Right lung (tissue), 5 donors: ENCODE results near the gene CBLC. TPM values are rescaled to one million over a fixed set of nuclear protein-coding genes. Genes with fewer than 3 reads are reported as not detected.

Source experiments
- DNase-seq, 2 donors: peaks; one replicate each; pipeline ENCODE4 v3.0.0-alpha.2; 2013
- polyA plus RNA-seq, 5 donors: library from polyadenylated mRNA; unstranded; fragments of 120-200 nt; gene quantifications; one replicate each; pipeline versions ENCODE4 v1.2.1 to v1.2.3, GENCODE V29; 2013; ENCODE audit warnings: inconsistent platforms in 1 of 5, low replicate concordance in 1 of 5; ENCODE audit not compliant: insufficient read length in 5 of 5, insufficient read depth in 1 of 5

CBLC gene
- polyA plus RNA-seq, 5 donors = 2.6 to 4.6 (median 4.3) TPM

GRCh38 chr19:44746616-44746945 is 31.1 kb upstream of the CBLC start:
- no peak for DNase-seq

DNA sequence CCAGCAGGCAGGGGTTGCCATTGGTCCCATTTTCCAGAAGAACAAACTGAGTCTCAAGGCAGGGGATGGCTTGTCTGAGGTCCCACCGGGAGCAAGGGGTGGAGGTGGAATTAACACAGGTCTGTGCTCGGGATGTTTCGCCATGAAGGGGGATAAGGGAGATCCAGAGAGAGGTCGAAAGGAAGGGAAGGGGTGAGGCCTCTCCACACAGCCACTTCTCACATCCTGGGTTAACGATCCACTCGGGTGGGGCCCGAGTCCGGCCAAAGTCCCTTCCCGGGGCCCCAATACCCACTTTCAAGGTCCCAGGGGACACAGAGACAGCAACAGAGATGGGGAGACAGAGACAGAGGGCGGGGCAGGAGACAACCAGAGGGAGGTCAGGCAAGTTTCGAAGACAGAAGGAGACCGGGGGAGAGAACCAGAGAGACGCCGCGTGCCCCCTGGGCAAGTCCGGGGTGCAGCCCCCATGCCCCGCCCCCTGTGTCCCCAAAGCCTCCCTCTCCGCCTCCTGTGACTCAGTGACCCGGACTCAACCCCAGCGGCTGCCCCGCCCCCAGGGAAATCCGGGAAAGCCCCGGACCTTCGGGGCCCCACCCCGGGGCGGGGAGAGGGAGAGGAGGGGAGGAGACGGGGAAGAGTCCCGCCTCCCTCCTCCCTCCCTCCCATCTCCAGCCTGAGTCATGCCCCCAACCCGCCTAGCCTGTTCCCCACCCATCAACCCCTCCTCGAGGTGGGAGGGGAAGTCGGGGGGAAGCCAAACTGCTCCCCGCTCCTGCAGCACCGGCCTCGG is 30.5 kb upstream of the CBLC start:
- peak; percentile 86 for DNase-seq

- peak; percentile 61 to 62 for DNase-seq
Measured at GRCh38 chr19:44747739-44748425, 29.8 kb upstream of the CBLC start.

- peak in 1 of 2 donors; percentile 38 for DNase-seq
Measured at GRCh38 chr19:44748426-44749254, 29.1 kb upstream of the CBLC start, which contains the start of gene BCL3. Gene BCL3, plus strand, starts transcription at chr19:44748708. Its CDS starts 83 bp downstream, at chr19:44748791.

DNA sequence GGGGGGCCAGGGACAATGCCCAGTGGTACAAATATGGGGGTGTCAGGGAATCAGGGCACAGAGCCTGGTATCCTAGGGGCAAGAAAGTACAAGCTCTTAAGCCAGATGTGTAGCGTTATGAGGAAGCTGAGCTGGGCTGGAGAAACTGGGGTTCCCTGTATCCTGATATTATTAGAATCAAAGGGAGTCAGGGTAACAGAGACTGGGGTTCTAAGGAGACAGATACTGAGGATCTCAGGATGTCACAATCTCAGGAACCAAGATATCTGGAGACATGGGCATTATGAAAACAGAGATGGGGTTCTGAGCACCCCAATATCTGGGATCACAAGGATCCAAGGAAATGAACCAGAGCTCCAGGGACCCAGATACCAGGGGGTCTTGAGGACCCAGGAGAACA is 28.4 kb upstream of the CBLC start:
- no peak for DNase-seq

- DNase-seq = no peak
Measured at GRCh38 chr19:44749994-44750393, 27.7 kb upstream of the CBLC start.

DNA sequence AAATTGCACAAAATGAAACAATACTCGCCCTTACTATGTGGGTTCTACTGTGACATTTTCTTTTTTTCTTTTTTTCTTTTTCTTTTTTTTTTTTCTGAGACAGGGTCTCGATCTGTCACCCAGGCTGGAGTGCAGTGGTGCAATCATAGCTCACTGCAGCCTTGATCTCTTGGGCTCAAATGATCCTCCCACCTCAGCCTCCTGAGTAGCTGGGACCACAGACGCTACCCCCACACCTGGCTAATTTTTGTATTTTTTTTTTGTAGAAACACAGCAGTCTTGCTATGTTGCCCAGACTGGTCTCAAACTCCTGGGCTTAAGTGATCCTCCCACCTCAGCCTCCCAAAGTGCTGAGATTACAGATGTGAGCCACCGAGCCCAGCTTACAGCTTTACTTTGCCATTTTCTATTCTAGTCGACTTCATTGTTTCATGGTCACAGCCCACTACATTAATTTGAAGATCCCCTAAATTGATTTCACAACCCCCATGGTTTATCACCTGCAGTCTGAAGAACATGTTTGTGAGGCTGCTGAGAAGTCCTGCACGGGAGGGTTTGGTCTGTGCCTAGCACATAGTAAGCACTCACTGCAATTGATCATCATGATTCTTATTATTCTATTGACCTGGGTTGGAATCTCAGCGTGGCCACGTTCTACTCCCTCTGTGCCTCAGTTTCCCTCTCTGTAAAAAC is 25.4 kb upstream of the CBLC start:
- no peak for DNase-seq

- peak; percentile 85 to 86 for DNase-seq
Measured at GRCh38 chr19:44752816-44753625, 24.7 kb upstream of the CBLC start.

- no peak for DNase-seq
Measured at GRCh38 chr19:44753626-44753931, 24.1 kb upstream of the CBLC start.

DNA sequence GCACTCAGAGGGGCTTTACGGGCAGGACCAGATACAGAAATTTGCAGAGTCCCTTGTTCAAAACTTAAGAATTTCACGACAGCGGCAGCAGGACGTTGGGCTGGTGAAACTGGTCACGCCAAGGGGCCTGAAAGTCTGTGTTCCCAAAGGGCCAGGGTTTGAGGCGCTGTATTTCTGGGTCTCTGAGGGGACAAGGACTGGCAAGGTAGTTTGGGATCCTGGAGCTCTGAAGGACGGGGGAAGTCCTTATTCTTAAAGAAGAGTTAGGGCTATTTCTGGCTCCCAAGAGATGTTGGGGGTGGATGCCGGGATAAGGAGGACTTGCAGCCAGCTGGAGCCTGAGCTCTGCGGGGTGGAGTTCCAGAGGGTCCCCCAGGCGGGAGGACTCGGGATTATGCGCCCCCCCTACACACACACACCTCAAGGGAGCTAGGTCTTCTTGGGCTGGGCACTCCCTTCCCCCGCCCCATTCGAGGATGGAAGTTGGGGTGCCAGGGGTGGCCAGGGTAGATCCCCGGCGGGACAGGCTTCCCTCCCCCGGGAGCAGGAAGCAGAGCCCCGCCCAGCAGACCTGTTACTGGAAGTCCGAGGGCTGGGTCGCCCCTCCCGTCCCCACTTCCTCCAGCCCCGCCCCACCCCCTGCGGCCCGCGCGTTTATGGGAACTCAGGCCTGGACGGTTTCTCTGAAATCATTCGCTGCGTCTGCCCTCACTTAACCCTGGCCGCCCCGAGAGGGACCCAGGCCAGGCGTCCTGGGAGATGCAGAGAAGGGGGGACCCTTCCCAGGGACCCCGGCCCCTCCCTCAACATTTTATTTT is 23.5 kb upstream of the CBLC start:
- no peak for DNase-seq

- no peak for DNase-seq
Measured at GRCh38 chr19:44754750-44755080, 23.0 kb upstream of the CBLC start.

GRCh38 chr19:44755219-44755618 is 22.5 kb upstream of the CBLC start:
- DNase-seq = no peak

DNA sequence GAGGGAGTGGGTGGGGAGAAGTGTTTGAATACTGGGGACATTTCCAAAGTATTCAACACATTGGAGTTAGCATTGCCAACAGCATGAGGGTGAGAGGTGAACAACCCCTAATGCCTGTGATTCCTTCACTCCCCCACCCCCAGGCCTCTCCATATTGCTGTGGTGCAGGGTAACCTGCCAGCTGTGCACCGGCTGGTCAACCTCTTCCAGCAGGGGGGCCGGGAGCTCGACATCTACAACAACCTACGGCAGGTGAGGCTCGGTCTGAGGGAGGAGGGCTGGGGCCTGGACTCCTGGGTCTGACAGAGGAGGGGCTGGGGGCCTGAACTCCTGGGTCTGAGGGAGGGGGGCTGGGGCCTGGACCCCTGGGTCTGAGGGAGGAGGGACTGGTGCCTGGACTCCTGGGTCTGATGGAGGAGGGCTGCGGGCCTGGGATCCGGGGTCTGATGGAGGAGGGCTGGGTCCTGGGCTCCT is 21.6 kb upstream of the CBLC start:
- DNase-seq = no peak

GRCh38 chr19:44757057-44757734 is 20.5 kb upstream of the CBLC start:
- no peak for DNase-seq

- peak; percentile 73 to 80 for DNase-seq
Measured at GRCh38 chr19:44757735-44758505, 19.8 kb upstream of the CBLC start.

- no peak for DNase-seq
Measured at GRCh38 chr19:44758596-44758995, 19.1 kb upstream of the CBLC start.

DNA sequence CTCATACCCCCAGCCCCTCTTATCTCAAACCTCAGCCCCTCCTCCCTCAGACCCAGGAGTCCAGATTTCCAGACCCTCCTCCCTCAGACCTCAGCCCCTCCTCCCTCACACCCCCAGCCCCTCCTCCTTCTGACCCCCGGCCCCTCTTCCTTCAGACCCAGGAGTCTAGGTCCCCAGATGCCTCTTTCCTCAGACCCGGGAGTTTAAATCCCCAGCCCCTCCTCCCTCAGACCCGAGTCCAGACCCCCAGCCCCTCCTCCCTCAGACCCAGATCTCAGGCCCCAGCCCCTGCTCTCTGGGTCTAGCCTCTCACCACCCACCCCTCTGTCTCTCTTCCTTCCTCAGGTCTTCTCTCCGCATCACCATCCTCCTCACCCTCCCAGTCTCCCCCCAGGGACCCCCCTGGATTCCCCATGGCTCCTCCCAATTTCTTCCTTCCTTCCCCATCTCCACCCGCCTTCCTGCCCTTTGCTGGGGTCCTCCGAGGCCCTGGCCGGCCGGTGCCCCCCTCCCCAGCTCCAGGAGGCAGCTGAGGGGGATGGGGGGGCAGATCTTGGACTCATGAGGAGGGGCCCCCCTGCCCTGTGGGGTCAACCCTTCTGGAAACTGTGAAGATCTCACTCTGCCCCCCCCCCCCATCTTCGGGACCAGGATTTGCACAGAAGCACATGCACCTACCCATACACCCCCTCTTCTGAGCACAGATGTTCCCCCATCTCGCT is 18.4 kb upstream of the CBLC start:
- DNase-seq = no peak

GRCh38 chr19:44762038-44762437 is 15.7 kb upstream of the CBLC start:
- DNase-seq = no peak
